NCI-H2227 (cell line): ENCODE results near the gene COL4A1.

ENCODE experiments used
- DNase-seq: peaks from one replicate; lab custom pipeline; 2025; ENCODE audit not compliant: unreplicated experiment; lab: John Stamatoyannopoulos, UW

COL4A1 gene

DNA sequence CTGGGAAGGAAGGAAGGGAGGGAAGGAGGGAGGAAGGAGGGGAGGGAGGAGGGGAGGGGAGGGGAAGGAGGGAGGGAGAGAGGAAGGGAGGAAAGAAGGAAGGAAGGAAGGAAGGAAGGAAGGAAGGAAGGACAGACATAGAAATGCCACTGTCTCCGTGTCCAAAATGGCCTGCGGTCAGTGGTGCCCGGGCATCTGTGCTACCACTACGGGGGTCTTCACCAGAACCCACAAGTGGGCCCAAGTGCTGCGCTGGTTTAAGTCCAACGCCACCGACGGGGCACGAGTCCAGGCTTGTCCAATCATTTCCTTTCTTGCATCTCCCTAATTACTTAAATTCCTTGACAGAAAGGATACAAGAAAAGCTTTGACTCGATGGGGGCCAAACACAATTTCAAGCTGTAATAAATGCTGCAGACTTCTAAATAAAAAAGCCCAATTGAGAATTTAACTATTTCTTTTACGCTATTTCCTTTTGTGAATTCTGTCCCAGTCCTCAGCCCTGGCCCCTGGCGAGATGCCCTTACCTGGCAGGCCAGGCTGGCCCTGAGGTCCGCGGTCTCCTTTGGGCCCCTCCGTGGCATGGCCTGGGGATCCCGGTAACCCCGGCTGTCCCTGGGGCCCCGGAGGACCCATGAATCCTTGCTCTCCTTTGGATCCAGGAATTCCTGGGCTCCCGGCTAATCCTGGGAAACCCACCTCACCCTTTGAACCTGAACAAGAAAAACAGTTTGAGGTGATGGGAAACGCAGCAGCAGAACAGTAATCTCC, 136.8 kb downstream of the COL4A1 start:
- no peak for DNase-seq

DNA sequence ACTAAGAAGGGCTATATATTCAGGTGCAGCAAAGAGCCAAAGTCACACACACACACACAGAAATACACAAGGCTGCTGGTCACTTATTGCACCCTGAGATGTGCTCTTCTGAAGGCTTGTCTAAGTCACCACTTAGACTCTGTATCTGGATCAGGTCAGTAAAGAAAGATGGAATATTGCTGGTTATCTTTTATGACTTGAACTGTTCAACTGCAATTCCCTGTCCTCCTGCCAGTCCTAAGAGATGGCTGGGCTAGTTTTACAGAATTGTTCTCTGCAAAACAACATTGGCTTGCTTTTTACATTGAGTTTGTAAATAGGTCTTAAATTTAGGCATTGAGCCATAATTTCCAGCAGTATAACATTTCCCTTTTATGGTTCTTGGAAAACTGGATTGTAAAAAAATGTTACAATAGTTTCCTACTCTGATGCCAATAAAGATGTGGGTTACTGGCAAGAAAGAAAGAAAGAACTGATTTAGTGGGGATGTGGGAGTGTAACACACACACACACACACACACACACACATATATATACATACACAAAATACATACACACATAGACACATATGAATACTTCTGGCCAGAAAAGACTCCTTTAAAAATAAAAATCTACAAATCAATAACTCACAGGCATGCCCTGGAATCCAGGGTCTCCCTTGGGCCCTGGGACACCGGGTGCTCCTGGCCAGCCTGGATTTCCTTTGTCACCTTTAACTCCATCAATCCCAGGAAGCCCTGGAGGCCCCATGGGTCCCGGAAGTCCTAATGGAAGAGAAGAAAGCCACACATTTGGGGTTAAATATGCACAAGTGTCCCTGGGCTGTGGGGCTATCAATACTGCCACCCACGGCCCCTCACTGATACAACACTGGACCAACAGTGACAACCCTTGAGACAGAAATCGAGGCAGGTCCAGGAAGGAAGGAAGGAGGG, 137.7 kb downstream of the COL4A1 start:
- no peak for DNase-seq

DNA sequence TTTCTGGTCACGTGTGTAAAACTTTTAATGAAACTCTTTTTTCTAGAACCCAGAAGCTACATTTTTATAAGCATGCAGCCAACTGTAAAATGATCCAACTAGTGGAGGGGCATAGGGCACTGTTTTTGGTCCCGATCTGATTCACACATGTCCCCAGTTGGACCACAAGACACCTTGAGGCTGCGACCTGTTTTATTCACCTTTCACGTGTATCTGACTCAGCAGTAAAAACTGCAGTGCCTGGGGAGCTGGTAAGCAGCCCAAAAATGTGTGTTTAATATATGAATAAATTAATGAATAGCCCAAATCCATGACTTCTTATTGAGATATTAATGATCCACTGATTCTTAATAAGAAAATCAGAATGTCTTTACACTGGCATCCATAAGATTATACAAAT, 140.4 kb downstream of the COL4A1 start:
- no peak for DNase-seq

DNA sequence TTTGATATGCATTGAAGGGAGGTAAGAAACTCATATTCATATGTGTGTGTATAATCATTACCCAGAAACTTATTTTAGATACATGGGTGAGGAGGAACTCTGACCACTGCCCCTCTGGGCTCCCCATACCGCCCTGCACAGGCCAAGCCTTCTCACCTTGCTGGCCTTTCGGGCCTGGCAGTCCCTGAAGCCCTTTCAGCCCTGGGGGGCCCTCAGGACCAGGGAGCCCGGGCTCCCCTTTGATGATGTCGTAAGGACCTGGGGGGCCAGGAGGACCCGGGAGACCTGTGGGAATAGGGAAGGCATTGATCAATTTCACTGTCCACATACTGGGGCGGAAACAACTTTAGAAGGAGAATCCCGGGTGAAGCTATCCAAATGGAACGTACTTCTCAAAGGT, 142.3 kb downstream of the COL4A1 start:
- DNase-seq: no peak

DNA sequence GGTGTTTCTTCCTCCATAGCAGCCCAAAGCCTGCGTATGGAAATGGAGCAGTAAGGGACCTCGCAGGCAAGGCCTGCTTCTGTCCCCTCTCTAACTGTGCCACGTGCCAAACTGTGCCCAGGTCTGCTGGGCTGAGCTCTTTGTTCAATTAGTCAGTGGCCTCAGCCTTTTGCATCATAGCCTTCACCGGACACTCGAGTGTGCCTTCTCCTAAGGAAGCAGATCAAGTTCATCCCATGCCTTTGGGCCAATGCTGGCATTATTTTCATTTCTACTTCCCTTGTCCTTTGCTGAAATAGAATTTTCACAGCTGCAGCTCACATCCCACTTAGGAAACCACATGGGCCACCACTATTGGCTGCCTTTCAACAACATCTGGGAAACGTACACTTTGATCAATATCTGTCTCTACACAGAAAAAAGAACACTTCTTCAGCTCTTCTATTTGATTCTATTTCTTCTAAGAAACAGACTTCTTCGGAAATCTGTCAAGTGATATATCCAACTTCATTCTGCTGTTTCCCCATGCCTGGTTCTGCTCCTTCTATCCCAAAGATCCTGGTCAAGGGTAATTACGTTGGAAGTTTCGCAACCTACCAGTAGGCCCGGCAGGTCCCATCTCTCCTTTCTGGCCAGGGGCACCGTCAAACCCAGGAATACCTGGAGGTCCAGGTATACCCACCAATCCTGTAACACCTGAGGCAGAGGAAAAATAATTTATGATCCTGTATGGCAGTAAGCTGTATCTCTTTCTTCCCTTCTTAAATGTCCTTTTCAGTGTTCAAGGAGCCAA, 143.9 kb downstream of the COL4A1 start:
- DNase-seq: no peak

DNA sequence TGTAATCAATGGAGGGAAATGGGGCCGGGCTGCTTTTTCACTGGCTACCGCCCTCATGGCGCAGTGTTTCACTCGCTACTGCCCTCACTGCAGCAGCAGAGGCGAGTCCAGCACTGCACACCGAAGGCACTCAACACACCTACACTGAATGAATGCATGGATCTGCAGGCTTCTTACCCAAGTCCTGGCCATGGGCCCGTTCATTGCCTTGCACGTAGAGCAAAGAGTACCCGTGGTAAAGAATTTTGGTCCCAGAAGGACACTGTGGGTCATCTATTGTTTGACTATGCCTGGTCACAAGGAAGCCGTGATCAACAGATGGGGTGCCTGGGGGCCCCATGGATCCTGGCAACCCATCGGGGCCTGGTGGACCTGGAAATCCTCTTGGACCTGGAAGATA, 144.9 kb downstream of the COL4A1 start:
- DNase-seq: no peak

DNA sequence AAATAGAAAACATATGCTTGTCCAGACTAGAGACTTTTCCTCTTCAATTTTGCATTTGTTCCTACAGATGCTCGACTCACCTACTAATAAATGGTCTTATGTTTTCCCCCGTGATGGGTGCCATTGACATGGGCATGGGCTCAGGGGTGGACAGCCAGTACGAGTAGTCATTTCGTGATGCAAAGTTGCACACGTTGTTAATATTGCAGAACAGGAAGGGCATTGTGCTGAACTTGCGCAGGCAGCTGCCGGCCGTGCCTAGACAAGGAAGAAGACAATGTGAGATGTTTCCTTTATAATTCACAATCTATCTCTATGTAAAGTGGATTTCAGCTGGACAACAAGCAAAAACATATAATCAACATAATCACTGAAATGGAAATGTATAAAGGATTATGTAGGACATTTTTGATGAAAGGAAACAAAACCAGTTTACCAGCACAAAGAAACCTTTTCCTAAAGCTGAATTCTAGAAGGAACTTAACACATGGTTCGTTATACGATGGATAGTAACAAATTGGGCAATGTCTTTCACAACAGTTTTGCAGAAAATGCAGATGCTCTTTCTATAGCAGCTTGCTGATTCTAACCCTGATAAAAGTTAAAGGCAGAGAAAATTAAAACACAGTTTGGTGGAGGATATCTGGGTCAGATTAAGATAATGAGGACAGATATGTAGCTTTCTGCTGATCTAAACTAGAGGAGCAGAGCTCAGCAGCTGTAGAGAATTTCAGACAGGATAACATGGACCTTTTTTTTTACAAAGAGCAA, 145.7 kb downstream of the COL4A1 start:
- DNase-seq: no peak

DNA sequence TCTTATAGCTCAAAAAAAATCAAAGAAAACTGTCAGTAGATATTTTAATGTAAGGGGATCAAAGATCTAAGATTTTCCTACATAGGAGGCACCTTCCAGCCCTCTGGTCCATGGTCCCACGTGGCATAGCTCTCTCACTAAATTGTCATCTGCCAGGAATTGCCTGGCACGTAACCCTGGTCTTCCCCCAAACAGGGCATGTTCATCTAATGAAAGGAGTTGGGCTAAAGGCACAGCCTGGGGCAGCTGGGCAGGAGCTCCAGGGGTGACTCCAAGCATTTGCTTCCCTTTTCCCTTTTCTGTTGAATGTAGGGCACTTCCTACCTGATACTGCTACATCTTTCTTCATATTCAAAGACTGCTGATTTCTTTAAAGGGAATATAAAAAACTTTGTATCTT, 148.7 kb downstream of the COL4A1 start:
- DNase-seq: no peak

DNA sequence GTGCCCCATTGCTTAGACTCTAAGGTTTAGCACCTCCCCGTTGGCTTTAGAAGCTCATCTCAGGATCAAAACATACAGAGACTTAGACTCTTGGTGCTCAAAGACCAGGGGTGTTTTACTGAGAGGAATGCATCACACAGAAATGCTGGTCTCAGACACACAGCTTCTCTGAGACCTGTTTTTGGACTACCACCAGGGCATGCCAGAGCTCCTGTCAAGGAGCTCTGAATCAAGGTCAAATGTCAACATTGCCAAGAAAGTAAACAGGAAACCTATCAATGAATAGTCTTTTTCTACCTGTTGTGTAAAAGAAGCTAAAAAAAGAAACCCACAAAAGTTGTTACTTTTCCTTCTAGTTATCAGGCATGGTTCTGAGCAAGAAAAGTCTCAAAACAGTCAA, 149.2 kb downstream of the COL4A1 start:
- no peak for DNase-seq

DNA sequence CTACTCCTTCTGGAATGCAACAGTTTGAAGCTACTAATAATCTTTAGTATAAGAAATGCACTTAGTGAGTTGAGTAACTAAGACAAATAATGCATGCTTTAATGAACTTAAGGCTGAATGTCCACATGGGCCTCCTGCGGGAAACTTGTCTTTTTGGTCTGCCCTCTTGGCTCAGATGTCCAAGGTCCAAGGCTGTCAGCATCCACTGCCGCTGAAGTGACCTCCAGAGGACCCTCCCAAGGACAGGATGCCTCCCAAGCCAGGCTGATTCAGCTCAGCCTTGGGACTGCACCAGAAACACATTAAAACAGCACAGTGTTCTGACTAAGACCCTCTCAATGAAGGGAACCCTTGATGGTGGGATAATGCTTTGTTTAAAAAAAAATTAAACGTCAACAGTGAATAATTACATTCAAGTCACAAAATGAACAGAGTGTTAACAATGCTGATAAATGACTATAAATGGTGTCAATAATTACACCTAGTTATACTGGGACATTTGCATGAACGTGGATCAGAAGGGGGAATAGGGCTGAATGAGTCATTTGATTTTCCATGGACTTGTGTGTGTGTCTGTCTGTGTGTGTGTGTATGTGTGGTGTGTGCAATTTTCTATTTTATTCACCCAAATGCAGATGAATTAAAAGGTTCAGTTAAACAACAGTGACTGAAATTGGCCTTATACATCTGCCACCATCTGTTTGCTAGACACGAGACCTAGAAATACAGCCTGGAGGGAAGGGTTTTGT, 150.5 kb downstream of the COL4A1 start:
- no peak for DNase-seq

DNA sequence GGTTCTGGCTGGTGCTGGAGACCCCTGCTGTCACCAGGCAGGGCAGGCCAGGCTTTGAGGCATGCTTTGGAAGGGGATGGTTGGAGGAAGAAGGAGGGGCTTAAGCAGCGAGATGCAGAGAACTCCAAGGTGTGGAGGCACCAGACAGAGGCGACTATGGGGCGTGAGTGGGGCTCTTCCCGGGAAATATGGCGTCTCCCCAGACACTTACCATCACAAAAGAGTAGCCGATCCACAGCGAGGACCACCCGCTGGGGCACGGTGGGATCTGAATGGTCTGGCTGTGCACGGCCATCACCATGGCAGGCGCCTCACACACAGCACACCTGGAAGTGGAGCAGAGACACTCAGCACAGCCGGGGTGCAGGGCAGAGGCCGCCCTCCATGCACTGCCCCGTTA, 151.9 kb downstream of the COL4A1 start:
- no peak for DNase-seq

DNA sequence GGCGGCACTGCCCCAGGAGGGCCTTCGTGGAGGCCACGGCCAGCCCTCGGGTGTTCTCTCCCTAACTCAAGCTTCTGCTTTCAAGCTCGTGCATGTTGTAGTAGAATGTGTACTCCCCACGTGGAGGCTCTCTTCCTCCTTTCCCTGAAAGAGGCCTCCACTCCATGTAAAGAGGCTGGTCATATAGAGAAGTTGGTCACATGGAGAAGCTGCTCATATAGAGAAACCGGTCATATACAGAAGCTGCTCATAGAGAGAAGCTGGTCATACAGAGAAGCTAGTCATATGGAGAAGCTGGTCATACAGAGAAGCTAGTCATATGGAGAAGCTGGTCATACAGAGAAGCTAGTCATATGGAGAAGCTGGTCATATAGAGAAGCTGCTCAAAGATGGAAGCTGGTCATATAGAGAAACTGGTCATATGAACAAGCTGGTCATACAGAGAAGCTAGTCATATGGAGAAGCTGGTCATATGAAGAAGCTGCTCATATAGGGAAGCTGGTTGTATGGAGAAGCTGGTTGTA, 152.5 kb downstream of the COL4A1 start:
- DNase-seq: no peak

DNA sequence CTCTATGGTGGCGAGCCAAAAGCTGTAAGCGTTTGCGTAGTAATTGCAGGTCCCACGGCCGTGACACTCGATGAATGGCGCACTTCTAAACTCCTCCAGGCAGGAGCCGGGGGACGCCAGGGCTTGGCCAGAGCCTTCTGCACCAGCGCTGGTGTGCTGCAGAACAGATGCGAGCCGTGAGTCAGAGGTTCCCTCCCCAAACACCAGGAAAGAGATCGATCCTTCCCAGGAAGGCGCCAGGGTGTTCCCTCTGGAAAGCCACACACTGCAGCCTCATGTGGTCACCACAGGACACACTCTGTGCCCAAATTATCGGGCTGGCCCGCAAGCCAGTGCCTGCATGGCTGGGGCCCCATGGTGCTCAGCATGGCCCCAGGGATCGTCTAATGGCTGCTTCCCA, 154.6 kb downstream of the COL4A1 start:
- DNase-seq: no peak

DNA sequence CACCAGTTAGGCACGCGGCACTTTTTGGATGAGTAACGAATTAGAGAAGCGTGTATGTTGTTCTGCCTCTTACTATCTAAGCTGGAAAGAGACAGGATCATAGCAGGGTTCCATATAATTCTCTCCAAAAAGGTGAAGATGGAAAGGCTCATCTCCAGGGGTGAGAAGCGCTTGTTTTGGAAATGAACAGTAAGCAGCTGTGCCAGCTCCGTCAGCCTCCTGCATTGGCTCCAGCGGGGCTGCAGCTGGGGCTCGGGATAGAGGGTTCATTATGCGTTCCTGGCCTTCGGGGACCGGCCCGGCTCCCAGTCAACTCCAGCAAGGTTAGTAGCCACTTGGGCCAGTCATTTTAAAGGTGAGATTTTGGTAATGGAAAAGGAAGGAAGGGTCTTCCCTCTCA, 155.5 kb downstream of the COL4A1 start:
- no peak for DNase-seq

DNA sequence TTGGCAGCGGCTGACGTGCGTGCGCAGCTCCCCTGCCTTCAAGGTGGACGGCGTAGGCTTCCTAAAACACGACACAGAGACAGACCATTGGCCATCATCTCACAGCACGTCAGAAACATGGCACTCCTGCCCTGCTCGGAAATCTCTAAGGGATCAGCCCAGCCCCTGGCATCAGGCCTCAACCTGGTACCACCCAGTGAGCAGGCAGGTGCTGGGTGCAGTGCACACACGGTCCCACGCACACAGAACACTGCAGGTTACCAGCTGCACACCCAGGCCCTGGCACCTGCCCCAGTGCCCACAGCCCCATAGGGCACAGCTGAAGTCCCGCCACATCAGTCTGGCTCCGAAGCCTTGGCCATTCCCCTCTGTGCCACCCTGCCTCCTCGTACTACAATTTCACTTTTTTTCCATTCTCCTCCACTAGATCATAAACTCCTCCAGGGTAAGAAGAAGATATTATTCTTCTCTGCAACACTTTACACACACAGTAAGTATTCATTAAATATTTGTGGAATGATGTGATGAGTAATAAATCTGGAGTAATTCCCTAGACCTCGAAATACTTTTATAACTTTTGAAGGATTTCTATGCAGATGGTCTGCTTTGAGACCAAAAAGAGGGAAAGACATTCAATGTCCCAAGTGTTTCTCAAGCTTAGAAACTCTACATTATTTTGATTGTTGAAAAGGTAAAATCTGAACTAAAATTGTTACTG, 156.4 kb downstream of the COL4A1 start:
- DNase-seq: no peak

DNA sequence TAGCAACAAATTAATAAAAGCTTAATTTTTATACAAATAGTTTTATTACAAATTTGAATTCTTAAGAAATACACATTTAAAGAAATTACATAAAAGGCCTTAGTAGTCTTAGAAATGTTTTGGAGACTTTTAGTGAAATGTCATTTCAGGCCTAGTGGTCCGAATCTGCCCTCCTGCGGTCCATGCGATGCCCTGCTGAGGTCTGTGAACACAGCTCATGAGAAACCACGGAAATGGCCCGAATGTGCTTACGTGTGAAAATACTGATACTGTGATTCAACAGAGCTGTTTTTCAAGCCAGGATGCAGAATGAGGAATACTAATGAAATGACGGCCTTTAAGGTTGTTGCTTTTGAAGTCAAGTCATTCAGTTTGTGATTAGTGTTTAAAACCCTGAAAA, 157.9 kb downstream of the COL4A1 start:
- no peak for DNase-seq

DNA sequence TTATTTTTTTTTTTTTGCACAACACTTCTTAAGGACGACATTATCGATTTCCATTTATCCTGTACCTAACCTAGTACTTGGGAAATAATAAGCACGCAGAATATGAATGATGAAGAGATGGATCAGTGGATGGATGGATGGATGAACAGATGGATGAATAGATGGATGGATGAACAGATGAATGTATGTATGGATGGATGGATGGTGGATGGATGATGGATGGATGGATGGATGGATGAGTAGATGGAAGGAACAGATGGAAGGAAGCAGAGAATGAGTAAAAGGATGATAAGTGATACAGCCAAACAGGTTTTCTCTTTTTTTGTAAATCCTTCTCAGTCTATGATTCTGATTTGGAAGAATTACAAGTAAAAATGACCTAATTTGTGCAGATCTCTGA, 166.9 kb downstream of the COL4A1 start:
- no peak for DNase-seq

DNA sequence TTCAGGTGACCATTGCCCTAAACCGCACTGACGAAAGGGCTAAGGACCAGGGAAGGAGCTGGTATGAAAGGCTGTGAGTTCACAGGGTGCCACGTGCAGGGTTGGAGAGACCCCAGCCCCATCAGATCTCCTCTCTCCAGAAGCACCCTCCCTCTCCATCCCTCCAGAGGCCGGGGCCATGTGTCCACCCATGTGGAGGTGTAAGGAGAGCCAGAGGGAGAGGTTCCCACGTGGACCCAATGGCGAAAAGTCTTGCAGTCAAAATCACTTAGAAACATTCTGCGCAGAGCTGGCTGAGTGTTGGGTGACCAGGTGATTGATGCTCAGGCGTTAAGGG, 168.3 kb downstream of the COL4A1 start:
- DNase-seq: no peak

DNA sequence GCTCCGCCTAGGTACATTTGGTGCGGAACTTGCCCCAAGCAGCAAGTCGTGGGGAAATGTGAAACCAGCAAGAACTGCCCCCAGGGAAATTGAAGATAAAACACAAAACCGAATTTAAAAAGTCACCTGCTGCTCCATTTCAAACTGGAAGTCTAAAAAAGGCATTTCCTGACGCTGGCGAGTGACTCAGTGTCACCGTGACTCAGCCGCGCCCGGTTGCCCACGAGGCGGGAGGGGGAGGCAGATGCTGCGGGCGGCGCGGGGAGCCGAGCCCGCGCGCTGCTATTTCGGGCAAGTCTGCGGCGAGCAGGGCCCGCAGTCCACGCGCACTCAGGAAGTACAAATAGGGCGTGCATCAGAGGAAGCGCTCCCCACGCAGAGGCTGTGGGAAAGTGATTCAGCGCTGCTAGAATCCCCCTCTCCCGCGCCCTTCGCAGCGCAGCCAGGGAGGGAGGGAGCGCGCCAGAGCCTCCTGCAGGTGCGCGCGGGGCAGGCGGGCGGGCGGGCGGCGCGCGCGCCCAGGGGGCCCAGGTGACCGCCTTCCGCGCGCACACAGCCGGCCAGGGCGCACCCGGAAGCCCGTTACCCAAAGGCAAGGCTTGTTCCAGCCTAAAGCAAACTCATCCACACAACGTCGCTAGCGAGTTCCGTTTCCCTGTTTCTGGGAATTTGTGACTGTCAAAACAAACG, 168.8 kb downstream of the COL4A1 start:
- DNase-seq: no peak
